GM10847 (cell line): ENCODE measurements around the gene MRPL45.
A peak's percentile ranks its signal among the peaks of the same experiment; 100 is the strongest.

ENCODE experiments used
- POLR2A ChIP-seq: IDR thresholded peaks from 2 replicates; pipeline ENCODE4 v1.6.1; 2011; ENCODE audit not compliant: insufficient read length; ENCODE audit errors: extremely low read depth

Gene MRPL45

GRCh38 chr17:38296834-38297517 lies at the start of gene MRPL45:
Gene MRPL45 (plus strand): TSS chr17:38297168. CDS start chr17:38297184, 16 bp downstream.
- TF ChIP-seq POLR2A, result peak; percentile 28

GRCh38 chr17:38257013-38257621 lies 39.9 kb upstream of the MRPL45 start:
- TF ChIP-seq POLR2A, result peak; percentile 19

- TF ChIP-seq POLR2A, result no peak
Measured at GRCh38 chr17:38315497-38315896, 18.5 kb downstream of the MRPL45 start.

- TF ChIP-seq POLR2A, result no peak
Measured at GRCh38 chr17:38317081-38317480, 20.1 kb downstream of the MRPL45 start.

GRCh38 chr17:38320482-38320881 lies 23.5 kb downstream of the MRPL45 start:
- no peak for TF ChIP-seq POLR2A

GRCh38 chr17:38322156-38322779 lies 25.3 kb downstream of the MRPL45 start:
- no peak for TF ChIP-seq POLR2A

GRCh38 chr17:38322897-38323296 lies 25.9 kb downstream of the MRPL45 start:
- no peak for TF ChIP-seq POLR2A

- no peak for TF ChIP-seq POLR2A
Measured at GRCh38 chr17:38324141-38324697, 27.3 kb downstream of the MRPL45 start.

GRCh38 chr17:38324772-38325171 lies 27.8 kb downstream of the MRPL45 start:
- TF ChIP-seq POLR2A, result no peak

- no peak for TF ChIP-seq POLR2A
Measured at GRCh38 chr17:38325221-38325851, 28.4 kb downstream of the MRPL45 start.

- TF ChIP-seq POLR2A, result no peak
Measured at GRCh38 chr17:38326996-38327792, 30.2 kb downstream of the MRPL45 start.

GRCh38 chr17:38327936-38328335 lies 31.0 kb downstream of the MRPL45 start:
- no peak for TF ChIP-seq POLR2A

GRCh38 chr17:38328620-38329019 lies 31.7 kb downstream of the MRPL45 start:
- TF ChIP-seq POLR2A, result no peak

GRCh38 chr17:38329284-38329683 lies 32.3 kb downstream of the MRPL45 start:
- no peak for TF ChIP-seq POLR2A
